A204.1 (cell line): ENCODE results near the gene SART1.
"Not testable (repeated sequence)": the region's sequence is repeated elsewhere in the genome, so short reads cannot be mapped to it uniquely, and the experiment has no call there.

Experiments
- FAIRE-seq: peaks from 2 replicates; lab custom pipeline; 2012; peaks lifted over from hg19 to GRCh38; lab: Jason Lieb, UNC

Gene SART1

GRCh38 chr11:66001942-66002647 is 40.6 kb downstream of the SART1 start, which contains the start of the genes BANF1 and EIF1AD:
Gene BANF1, plus strand, starts transcription at chr11:66002503. Its CDS starts 748 bp downstream, at chr11:66003251.
Gene EIF1AD, minus strand, starts transcription at chr11:66002157. Its CDS starts 1,768 bp downstream, at chr11:66000389.
- peak; percentile 94 for FAIRE-seq

DNA sequence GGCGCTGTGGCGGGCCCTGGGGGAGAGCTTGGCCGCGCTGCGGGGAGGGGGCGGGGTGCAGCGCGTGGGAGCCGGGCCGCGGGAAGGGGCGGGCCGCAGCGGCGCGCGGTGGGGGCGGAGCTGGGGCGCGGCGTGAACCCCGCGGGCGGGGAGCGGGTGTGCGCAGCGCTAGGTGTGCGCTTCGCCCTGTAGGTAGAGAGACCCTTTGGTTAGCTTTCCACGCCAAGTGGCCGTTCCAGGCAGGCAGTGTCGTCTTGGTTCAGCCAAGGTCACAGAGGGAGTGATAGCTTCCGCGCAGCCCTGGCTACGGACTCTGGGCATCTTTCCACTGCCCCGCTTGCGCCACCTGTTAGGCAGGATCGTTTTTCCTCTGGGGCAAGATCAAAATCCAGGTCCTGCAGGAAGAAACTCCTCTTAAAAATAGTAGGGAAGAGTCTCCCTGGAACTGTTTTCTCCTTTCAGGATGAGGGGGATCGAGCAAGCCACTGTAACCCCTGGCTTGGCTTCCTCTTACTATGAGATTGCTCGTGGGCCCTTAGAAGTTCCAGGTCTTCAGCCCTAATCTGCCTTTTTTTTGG is 41.2 kb downstream of the SART1 start:
- no peak for FAIRE-seq

DNA sequence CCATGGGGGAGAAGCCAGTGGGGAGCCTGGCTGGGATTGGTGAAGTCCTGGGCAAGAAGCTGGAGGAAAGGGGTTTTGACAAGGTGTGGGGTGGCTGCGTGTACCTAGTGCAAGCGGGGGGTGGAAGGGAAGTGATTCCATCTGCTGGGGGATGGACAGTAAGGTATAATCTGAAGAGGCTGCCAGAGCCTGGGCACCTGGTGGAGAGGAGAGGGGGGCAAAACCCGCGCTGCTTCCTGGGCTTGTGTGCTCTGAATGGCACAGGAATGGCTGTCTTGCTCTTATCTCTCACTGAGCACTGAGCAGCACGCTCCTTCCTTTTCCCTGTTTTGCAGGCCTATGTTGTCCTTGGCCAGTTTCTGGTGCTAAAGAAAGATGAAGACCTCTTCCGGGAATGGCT is 41.8 kb downstream of the SART1 start:
- FAIRE-seq: no peak

DNA sequence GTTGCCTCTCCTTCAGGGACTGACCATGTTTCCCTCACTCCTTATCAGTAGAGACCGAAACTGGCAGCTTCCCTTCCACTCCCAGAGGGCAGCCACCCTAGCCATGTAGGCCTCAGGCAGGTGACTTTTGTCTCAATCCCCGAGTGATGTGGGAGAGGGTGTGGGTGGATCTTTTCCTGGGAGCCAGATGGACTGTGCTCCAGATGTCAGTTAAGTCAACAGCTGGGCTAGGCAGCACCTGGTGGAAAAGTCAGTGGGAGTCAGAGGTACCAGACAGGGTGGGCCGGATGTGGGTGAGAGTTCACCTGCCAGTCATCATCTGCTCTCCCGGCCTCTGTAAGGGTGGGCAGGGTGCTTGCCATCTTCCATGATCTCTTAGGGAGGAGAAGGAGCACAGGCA is 42.7 kb downstream of the SART1 start:
- no peak for FAIRE-seq

- no peak for FAIRE-seq
Observed at GRCh38 chr11:66006134-66006890, 44.8 kb downstream of the SART1 start.

DNA sequence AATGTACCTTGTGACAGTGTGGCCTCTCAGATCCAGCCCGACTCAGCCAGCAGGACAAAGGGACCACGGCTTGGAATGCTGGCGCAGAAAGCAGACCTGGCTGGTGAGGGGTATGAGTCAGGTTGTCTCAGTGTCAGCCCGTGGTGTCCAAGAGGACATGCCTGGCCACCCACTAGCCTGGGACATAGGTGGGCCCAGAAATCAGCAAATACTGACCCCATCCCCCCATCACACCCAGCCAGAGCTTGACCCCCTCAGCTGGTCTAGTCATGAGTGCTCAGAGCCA is 45.3 kb downstream of the SART1 start:
- no peak for FAIRE-seq

- no peak for FAIRE-seq
Observed at GRCh38 chr11:66007201-66007634, 45.7 kb downstream of the SART1 start.

DNA sequence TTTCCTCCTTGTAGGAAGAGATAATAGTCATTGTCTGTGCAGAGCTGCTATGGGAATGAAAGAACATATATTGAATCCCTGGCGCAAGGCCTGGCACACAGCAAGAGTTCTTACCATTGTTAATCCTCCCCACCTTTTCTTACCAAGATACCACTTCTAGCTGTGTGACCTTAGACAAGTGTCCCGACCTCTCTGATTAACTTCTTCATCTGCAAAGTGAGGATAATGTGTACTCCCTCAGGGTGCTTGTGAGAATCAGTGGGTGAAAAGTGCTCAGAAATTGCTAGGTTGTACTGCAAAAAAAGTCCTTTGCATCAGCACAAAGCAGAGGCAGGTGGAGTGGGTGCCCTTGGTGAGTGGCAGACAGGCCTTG is 46.5 kb downstream of the SART1 start:
- FAIRE-seq: no peak

DNA sequence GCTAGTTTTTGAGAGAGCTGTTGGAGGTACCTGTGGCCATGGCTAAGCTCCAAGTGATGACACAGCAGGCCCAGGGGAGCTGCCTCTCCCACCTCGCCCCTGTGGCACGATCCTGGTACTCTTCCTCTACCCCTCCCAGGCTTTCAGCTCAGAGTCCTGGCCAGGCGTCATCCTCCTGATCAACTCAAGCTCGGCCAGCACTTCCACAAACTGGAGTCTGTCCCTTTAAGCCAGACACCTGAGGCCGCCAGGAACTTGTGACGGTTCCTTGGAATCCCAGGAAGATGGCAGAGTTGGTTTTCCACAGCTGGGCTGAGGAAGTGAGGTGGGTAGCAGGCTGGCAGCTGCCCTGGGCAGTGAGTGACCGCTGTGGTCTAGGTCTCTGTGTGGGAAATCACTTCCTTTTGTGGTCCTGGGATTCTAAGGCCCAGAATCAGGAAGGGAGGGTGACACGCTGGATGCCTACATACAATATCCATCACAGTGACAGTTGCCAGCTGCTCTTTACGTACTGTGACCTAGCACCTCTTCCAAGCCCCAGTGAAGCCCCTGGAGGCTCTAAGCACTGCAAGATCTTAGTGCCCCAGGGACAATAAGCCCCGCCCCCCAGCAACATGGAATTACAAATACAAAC is 47.1 kb downstream of the SART1 start:
- FAIRE-seq: no peak

DNA sequence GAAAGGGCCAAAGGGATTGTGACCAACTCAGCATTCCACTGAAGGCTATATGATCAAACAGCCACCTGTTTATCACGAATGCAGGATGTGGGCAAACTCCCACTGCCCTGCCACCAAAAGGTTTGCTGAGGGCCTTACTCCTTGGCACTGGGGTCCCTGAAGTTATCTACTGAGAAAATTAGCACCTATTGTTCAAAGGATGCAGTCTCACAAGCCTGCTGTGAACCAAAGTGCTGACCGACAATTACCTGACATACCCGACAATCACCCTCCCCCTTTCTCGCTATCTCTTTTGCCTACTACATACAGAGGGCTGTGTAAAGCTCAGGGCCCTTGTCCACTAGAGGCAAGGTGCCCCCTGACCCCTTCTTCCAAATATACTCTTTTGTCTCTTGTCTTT is 48.5 kb downstream of the SART1 start:
- not testable (repeated sequence) for FAIRE-seq

DNA sequence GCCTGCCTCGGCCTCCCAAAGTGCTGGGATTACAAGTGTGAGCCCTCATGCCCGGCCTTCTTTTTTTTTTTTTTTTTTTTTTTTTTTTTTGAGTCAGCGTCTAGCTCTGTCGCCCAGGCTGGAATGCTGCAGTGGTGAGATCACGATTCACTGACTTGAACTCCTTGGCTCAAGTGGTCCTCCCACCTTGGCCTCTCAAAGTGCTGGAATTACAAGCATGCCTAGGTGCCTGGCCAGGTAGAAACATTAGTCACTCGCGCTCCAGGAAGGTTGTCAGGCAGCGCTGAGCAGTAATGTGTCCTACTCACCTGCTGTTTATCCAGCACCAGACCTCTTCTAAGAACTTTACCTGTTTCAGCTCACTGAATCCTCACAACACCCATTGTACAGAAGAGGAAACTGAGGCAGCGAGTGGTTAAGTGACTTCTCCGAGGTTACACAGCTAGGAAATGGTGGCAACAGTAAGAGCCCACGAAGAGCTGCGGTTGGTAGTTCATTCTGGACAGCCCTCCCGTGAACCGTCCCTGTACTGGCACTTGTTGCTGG is 49.8 kb downstream of the SART1 start:
- FAIRE-seq: no peak

GRCh38 chr11:66011785-66012303 is 50.3 kb downstream of the SART1 start, which contains the start of gene CST6:
Gene CST6, plus strand, starts transcription at chr11:66012008. Its CDS starts 37 bp downstream, at chr11:66012045.
- FAIRE-seq: no peak

- no peak for FAIRE-seq
Observed at GRCh38 chr11:66012371-66012945, 50.9 kb downstream of the SART1 start.

- FAIRE-seq: no peak
Observed at GRCh38 chr11:66012946-66013761, 51.6 kb downstream of the SART1 start.

DNA sequence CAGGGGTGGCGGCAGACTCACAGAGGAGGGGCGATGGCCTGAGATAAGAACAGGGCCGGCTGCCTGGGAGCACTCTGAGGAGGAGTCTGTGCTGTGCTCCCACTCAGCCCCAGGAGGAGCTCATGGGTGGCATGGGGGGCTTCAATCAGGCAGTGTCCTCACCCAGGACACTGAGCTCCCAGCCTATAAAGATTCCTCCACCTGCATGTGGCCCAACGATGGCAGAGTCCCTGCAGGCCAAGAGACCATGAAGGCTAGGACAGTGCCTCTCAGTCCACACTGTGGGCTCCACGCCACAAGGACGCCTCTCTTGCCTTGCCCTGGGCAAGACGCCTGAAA is 52.2 kb downstream of the SART1 start:
- FAIRE-seq: no peak

DNA sequence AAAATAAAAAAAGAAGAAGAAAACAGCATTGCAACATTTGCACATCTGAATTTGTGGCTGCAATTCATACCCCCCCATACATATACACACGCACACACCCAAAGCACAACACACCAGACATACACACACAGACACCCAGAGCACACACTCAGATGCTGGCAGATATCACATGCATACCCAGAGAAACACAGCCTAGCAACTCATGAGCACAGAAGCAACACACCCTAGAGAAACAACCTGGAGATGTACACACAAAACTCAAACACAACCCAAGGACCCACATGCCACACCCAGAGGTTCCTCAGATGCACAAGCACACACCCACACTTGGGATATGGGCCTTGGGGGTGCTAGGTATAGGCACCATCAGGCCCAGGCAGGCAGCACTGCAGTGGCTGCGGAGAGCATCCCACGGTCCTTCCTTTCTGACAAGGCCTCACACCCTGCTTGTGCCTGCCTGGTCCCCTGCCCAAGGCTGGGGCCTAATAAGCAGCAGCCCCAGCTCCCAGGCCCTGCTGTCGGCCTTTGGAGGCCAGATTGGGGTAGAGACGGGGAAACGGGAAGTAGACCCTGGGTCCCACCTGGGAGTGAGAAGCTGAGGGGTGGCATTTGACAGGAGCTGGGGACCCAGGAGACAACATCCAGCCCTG is 53.4 kb downstream of the SART1 start:
- no peak for FAIRE-seq

DNA sequence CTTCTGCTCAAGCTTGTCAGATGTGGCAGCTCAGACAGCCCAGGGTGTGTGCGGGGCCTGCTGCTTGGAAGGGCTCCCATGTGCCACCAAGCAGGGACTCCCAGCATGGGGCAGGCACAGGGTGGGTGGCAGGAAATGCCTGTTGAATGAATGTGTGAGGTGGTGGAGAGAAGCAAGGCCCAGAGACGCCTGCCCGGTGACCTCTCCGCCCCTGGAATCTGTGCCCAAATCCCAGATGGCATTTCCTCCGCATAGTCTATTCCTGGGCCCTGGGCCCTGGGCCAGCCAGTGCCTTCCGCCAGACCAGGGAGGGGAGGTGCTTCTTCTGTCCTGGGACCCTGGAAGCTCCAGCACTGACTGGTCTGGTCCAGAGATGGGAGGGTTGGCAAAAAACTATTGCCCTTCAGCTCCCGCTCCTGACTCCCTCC is 53.9 kb downstream of the SART1 start:
- FAIRE-seq: no peak

DNA sequence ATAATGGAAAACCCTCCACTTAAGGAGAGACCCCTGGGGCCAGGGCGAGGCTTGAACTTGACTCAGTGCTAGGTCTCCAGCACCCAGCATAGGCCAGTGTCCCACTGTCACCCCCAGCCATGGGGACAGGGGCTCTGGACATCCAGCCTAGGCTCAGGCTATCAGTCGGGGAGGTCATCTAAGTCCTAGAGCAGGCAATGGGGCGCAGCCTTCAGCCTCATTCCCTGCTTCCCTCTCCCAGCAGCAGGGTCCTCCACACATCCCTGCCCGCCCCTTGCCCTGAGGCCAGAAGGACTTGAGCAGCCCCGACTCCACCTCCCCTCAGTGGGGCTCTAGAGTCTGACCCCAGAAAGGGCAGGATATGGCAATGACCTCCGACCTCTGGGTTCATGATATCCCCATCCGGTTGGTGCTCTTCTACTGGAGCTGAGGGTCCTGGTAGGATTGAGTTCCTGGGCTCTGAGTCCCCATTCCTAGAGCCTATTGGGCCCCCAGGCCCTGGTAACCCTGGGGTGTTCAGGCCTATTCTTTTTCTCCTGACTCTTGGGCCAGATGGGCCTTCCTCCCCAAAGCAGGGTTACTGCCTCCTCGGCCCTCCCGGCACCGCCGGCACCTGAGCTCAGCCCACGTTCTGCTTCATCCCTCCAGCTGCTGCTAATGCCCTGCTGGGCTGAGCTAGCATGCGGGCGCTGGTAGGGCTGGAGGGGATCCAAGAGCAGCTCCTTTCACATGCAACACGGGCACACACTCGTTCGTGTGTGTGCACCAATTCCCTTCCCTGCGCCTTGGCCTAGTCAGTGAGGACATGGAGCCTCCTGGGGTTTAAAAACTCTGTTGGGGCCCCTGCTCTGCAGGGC is 54.6 kb downstream of the SART1 start:
- no peak for FAIRE-seq

- no peak for FAIRE-seq
Observed at GRCh38 chr11:66016793-66017177, 55.3 kb downstream of the SART1 start.

DNA sequence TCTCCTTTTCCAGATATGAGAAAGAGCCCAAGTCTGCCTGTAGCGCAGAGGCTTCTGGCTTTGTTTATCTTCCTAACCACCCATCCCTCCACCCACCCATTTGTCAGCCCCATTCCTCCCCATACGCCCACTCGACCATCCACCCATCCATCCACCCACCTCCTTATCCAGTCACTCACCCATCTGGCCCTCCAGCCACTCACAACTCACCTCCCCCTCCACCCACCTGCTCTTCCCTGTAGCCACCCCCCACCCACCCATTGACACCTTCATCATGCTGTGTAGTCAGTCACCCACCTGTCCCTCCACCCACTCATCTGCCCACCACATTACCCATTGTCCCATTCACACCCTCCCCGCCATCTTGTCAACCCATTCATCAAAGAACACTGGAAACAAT is 55.8 kb downstream of the SART1 start:
- no peak for FAIRE-seq
